IMR-90 (cell line): ENCODE measurements around the gene SUGP2. TPM values are rescaled to one million over a fixed set of nuclear protein-coding genes. Genes with fewer than 3 reads are reported as not detected.

Experiments used
- ATAC-seq: fragments of 200-7000 bp; cut with Tn5 transposase; 2 replicates; pipeline ENCODE4 v1.9.1; 2020; ENCODE audit warnings: low read depth, mild to moderate bottlenecking, moderate library complexity
- BruUV-seq: library from RNA; stranded (reverse); fragments of 400-500 nt; replicated peaks from 2 replicates; lab custom pipeline; 2021; lab: Mats Ljungman, UMichigan
- CTCF ChIA-PET: fragments of 300-600 bp; formaldehyde crosslinking; extraction: SDS; loops from one replicate; lab custom pipeline; 2021; ENCODE audit warnings: antibody characterized with exemption; lab: Yijun Ruan, JAX
- POLR2A ChIA-PET: fragments of 300-600 bp; sonication (Branson Sonifier 250); formaldehyde crosslinking; loops from one replicate; lab custom pipeline; 2022; ENCODE audit warnings: antibody characterized with exemption; ENCODE audit not compliant: unreplicated experiment; lab: Charles Lee
- DNase-seq: peaks from one replicate; pipeline ENCODE4 v3.0.0; 2013
- H2AFZ ChIP-seq: replicated peaks from 2 replicates; pipeline ENCODE3; 2013; ENCODE audit warnings: low read length, mild to moderate bottlenecking; ENCODE audit not compliant: poor library complexity
- H2AK5ac ChIP-seq: 2 replicates; pipeline ENCODE4 v1.6.1; 2013; ENCODE audit warnings: low read depth, low read length, inconsistent platforms
- H2AK9ac ChIP-seq: replicated peaks from 2 replicates; pipeline ENCODE3; 2013; ENCODE audit warnings: mild to moderate bottlenecking, low read depth, low read length, moderate library complexity; ENCODE audit not compliant: poor library complexity
- H2BK120ac ChIP-seq: 2 replicates; pipeline ENCODE4 v1.6.1; 2013; ENCODE audit warnings: low read depth, low read length, inconsistent platforms
- H2BK15ac ChIP-seq: 3 replicates; pipeline ENCODE4 v1.6.1; 2013; ENCODE audit warnings: low read depth, low read length, inconsistent platforms
- H2BK20ac ChIP-seq: 2 replicates; pipeline ENCODE4 v1.6.1; 2013; ENCODE audit warnings: low read depth, mild to moderate bottlenecking, inconsistent platforms, low read length, moderate library complexity
- H2BK5ac ChIP-seq: 2 replicates; pipeline ENCODE4 v1.6.1; 2013; ENCODE audit warnings: mild to moderate bottlenecking, low read depth, low read length, inconsistent platforms; ENCODE audit not compliant: poor library complexity, severe bottlenecking
- H3K14ac ChIP-seq: replicated peaks from 2 replicates; pipeline ENCODE4 v1.6.1; 2013; ENCODE audit warnings: low read depth, low read length, inconsistent platforms
- H3K18ac ChIP-seq: 2 replicates; pipeline ENCODE4 v1.6.1; 2013; ENCODE audit warnings: low read depth, low read length, control low read depth
- H3K23ac ChIP-seq: 2 replicates; pipeline ENCODE4 v1.6.1; 2013; ENCODE audit warnings: low read depth, low read length, inconsistent platforms
- H3K27ac ChIP-seq: 2 replicates; pipeline ENCODE4 v1.5.1; 2013; ENCODE audit warnings: mild to moderate bottlenecking, control low read depth, low read length; ENCODE audit not compliant: insufficient read depth
- H3K27me3 ChIP-seq: 2 replicates; pipeline ENCODE4 v1.6.1; 2013; ENCODE audit warnings: low read length; ENCODE audit not compliant: control insufficient read depth, insufficient read depth
- H3K36me3 ChIP-seq: 2 replicates; pipeline ENCODE4 v1.6.1; 2013; ENCODE audit warnings: low read length, mixed read lengths; ENCODE audit not compliant: control insufficient read depth, insufficient read depth
- H3K4ac ChIP-seq: 2 replicates; pipeline ENCODE4 v1.6.1; 2013; ENCODE audit warnings: low read depth, low read length, inconsistent platforms
- H3K4me1 ChIP-seq: 2 replicates; pipeline ENCODE4 v1.6.1; 2013; ENCODE audit warnings: low read length, mixed read lengths; ENCODE audit not compliant: control insufficient read depth, insufficient read depth
- H3K4me2 ChIP-seq: 2 replicates; pipeline ENCODE4 v1.6.1; 2013; ENCODE audit warnings: low read depth, mild to moderate bottlenecking, control low read depth, low read length, moderate library complexity
- H3K4me3 ChIP-seq: 2 replicates; pipeline ENCODE4 v1.5.1; 2013; ENCODE audit warnings: low read depth, mild to moderate bottlenecking, control low read depth, low read length, moderate library complexity; ENCODE audit not compliant: insufficient read depth
- H3K56ac ChIP-seq: 2 replicates; pipeline ENCODE4 v1.6.1; 2013; ENCODE audit warnings: low read length, inconsistent platforms; ENCODE audit not compliant: insufficient read depth; ENCODE audit errors: extremely low read depth
- H3K79me1 ChIP-seq, 2 experiments: 2 replicates each; pipeline ENCODE4 v1.6.1; 2013; ENCODE audit warnings: low read length in 2 of 2, inconsistent platforms in 1 of 2, low read depth in 1 of 2
- H3K9ac ChIP-seq: 2 replicates; pipeline ENCODE4 v1.6.1; 2013; ENCODE audit warnings: low read depth, low read length, control low read depth
- H3K9me1 ChIP-seq: 2 replicates; pipeline ENCODE4 v1.6.1; 2013; ENCODE audit warnings: low read length, inconsistent platforms; ENCODE audit not compliant: insufficient read depth
- H3K9me3 ChIP-seq: 2 replicates; pipeline ENCODE4 v1.6.1; 2013; ENCODE audit warnings: low read length; ENCODE audit not compliant: control insufficient read depth, insufficient read depth
- H4K20me1 ChIP-seq: 2 replicates; pipeline ENCODE4 v1.6.1; 2013; ENCODE audit warnings: low read length, inconsistent platforms; ENCODE audit not compliant: insufficient read depth
- H4K5ac ChIP-seq: 2 replicates; pipeline ENCODE4 v1.6.1; 2013; ENCODE audit warnings: mild to moderate bottlenecking, low read depth, low read length, control low read depth
- H4K8ac ChIP-seq, 2 experiments: 2 replicates each; pipeline ENCODE4 v1.6.1; 2013; ENCODE audit warnings: low read depth in 2 of 2, low read length in 2 of 2, control low read depth in 1 of 2, inconsistent platforms in 1 of 2
- H4K91ac ChIP-seq: 2 replicates; pipeline ENCODE4 v1.6.1; 2013; ENCODE audit warnings: low read depth, low read length, inconsistent platforms; ENCODE audit not compliant: insufficient read depth
- BHLHE40 ChIP-seq: fragments of 150-350 bp; IDR thresholded peaks from 2 replicates; pipeline ENCODE4 v1.6.1; 2016; ENCODE audit warnings: mild to moderate bottlenecking, low read depth, low read length
- CEBPB ChIP-seq: IDR thresholded peaks from 2 replicates; pipeline ENCODE4 v1.6.1; 2012; ENCODE audit warnings: low read depth, low read length, improper control_type of control experiment
- CHD1 ChIP-seq: IDR thresholded peaks from 2 replicates; pipeline ENCODE4 v1.6.1; 2012; ENCODE audit warnings: low read depth, low read length, improper control_type of control experiment
- MAFK ChIP-seq: IDR thresholded peaks from 2 replicates; pipeline ENCODE4 v1.6.1; 2012; ENCODE audit warnings: low read depth, low read length, improper control_type of control experiment
- NFE2L2 ChIP-seq: fragments of 150-350 bp; IDR thresholded peaks from 2 replicates; pipeline ENCODE4 v1.6.1; 2016; ENCODE audit warnings: low read depth, mild to moderate bottlenecking, low read length
- RCOR1 ChIP-seq: IDR thresholded peaks from 2 replicates; pipeline ENCODE4 v1.6.1; 2012; ENCODE audit warnings: mild to moderate bottlenecking, low read length, improper control_type of control experiment; ENCODE audit not compliant: insufficient replicate concordance
- RFX5 ChIP-seq: IDR thresholded peaks from 2 replicates; pipeline ENCODE4 v1.8.0; 2012; ENCODE audit warnings: low read depth, mild to moderate bottlenecking, low read length, moderate library complexity
- WGBS, 2 experiments: methylation state at CpG; one replicate each; pipeline versions ENCODE4 v1.1.5 to v1.1.7; 2013; ENCODE audit warnings: missing lambda C conversion rate in 2 of 2; ENCODE audit not compliant: insufficient read length in 1 of 2; ENCODE audit errors: extremely low coverage in 2 of 2; 5-methylcytosine and 5-hydroxymethylcytosine counted together
- dilution Hi-C: fragments of 300-500 bp; cut with HindIII; formaldehyde crosslinking; loops from one replicate; pipeline ENCODE4 v1.14.3; 2018; ENCODE audit warnings: low sequenced_read_pairs; ENCODE audit not compliant: unreplicated experiment
- in situ Hi-C: fragments of 300-500 bp; cut with MboI; formaldehyde crosslinking; loops from 3 replicates; pipeline ENCODE4 v1.14.3; 2019; ENCODE audit warnings: low sequenced_read_pairs, inconsistent platforms, mixed read lengths
- intact Hi-C: fragments of 100-400 bp; cut with micrococcal nuclease; formaldehyde crosslinking; loops from 2 replicates; pipeline ENCODE4 v1.10.0; 2022
- polyA plus RNA-seq, 3 experiments: library from polyadenylated mRNA; depleted of rRNA; stranded (reverse); fragments of >200 nt; gene quantifications; 2 replicates each; pipeline ENCODE4 v1.2.3, GENCODE V29; 2012; ENCODE audit warnings: low replicate concordance in 1 of 3
- total RNA-seq: library from RNA; depleted of rRNA; stranded (reverse); fragments of >200 nt; gene quantifications from 2 replicates; pipeline ENCODE4 v1.2.3, GENCODE V29; 2012

Gene SUGP2
- total and polyA plus RNA-seq, 2 of the 4 experiments (the other 2 are of a cell fraction): 25.8 to 69.2 TPM

DNA sequence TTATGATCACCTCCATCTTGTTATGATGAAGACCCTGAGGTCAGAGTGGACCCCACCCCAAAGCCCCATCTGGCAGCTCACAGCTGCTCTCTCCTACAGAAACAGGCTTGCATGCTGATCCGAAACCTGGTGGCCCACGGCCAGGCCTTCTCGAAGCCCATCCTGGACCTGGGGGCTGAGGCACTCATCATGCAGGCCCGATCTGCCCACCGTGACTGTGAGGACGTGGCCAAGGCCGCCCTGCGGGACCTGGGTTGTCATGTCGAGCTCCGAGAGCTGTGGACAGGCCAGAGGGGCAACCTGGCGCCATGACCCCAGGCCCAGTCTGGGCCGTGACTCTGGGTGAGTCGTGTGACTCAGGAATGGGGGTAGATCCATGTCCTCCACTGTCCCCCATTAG lies 24.0 kb upstream of the SUGP2 start:
- Histone ChIP-seq H4K20me1 (0 out of 2 replicates have a peak, but pooled peaks cover 2% of the 10 kb centered on the region), H4K91ac (no peak overlapping the region), H2BK20ac (no peak overlapping the region), H3K4ac (no peak overlapping the region), H3K27me3 (no peaks in the 10 kb centered on the region), H3K4me1 (peaks cover 3% of the 10 kb centered on the region; the same call in 1 of the 2 replicates), H4K8ac (no peak overlapping the region), H2AFZ (no peak overlapping the region), H2BK120ac (no peak overlapping the region), H2AK9ac (no peak overlapping the region), H2AK5ac (no peak overlapping the region), H4K5ac (no peak overlapping the region), H2BK15ac (no peak overlapping the region), H3K56ac (no peak overlapping the region), H3K4me3 (no peak overlapping the region), H2BK5ac (no peak overlapping the region), H3K36me3 (peaks cover 48% of the 10 kb centered on the region), H3K18ac (no peak overlapping the region), H3K4me2 (no peak overlapping the region), H3K9me1 (peaks cover 8% of the 10 kb centered on the region), H3K9me3 (no peaks in the 10 kb centered on the region), H3K14ac (no peak overlapping the region), H3K79me1 (peaks cover 0 to 5% of the 10 kb centered on the region in 2 experiments; a peak in 1 of 4 replicates), H3K23ac (no peak overlapping the region), H3K9ac (no peak overlapping the region), H3K27ac (no peak overlapping the region)
- no CpG with 5 or more reads among the region's 13 CpGs for WGBS, 2 experiments
- in situ Hi-C loops (no loop called here), dilution Hi-C loops (no loop called here), intact Hi-C loops (no loop called here)
- BruUV-seq: no TSS peak
- ATAC-seq: no peak
- no peak for TF ChIP-seq CHD1
- TF ChIP-seq MAFK: no peak
- TF ChIP-seq RFX5: no peak
- no peak for TF ChIP-seq CEBPB
- TF ChIP-seq NFE2L2: no peak
- no peak for TF ChIP-seq BHLHE40
- TF ChIP-seq RCOR1: no peak
- POLR2A ChIA-PET: no interaction called here
- DNase-seq: no peak
- CTCF ChIA-PET: no interaction called here
